Cardiac septum (tissue), 1 donor: ENCODE measurements around the gene GFRA4. TPM values are rescaled to one million over a fixed set of nuclear protein-coding genes. Genes with fewer than 3 reads are reported as not detected.

Experiments used
- DNase-seq: peaks from one replicate; pipeline ENCODE4 v3.0.0-alpha.2; 2020; ENCODE audit warnings: low spot score
- intact Hi-C: fragments of 100-400 bp; cut with DNase I; formaldehyde crosslinking; loops from one replicate; pipeline ENCODE4 v1.14.0; 2022
- total RNA-seq: library from RNA; stranded (reverse); fragmentation: NEBNext Ultra II Directional; extraction: Animal tissue kit (Norgen Biotek cat#: 25700); gene quantifications from one replicate; pipeline ENCODE4 v1.2.1, GENCODE V29; 2021
- donor health status: DM: no; HTN: no; CAD: no.

GFRA4 gene
- total RNA-seq, 1 donor from 2014 or later = not detected

- intact Hi-C loops = no loop called here
- DNase-seq = no peak
These were observed 33.8 kb upstream of the GFRA4 start for GRCh38 chr20:3696745-3697587.

GRCh38 chr20:3696200-3696599 lies 33.0 kb upstream of the GFRA4 start:
- intact Hi-C loops = no loop called here
- DNase-seq = no peak

- DNase-seq = no peak
- intact Hi-C loops = no loop called here
These were observed 31.7 kb upstream of the GFRA4 start for GRCh38 chr20:3694864-3695263.

- DNase-seq = no peak
- intact Hi-C loops = no loop called here
These were observed 30.2 kb upstream of the GFRA4 start for GRCh38 chr20:3693376-3693775.

- intact Hi-C loops = no loop called here
- no peak for DNase-seq
These were observed 29.6 kb upstream of the GFRA4 start for GRCh38 chr20:3692706-3693294.

GRCh38 chr20:3691897-3692296 lies 28.7 kb upstream of the GFRA4 start:
- intact Hi-C loops = no loop called here
- DNase-seq = no peak

DNA sequence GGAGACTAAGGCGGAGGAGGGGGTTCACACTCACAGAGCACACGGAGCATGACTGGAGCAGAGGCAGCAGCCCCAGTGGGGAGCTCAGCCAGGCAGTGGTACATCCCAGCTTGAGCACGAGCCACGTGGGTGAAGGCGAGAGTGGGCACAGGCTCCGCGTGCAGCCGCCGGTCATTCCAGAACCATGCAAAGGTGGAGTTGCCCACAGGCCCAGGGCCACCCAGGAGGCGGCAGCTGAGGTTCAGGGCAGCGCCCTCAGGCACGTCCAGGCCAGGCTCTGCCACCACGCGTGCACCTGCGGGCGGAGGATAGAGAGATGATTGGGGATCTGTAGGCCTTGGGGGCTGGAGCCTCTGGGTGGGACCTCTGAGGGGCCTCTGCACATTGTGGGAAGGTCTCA lies 28.1 kb upstream of the GFRA4 start:
- DNase-seq = no peak
- intact Hi-C loops = no loop called here

DNA sequence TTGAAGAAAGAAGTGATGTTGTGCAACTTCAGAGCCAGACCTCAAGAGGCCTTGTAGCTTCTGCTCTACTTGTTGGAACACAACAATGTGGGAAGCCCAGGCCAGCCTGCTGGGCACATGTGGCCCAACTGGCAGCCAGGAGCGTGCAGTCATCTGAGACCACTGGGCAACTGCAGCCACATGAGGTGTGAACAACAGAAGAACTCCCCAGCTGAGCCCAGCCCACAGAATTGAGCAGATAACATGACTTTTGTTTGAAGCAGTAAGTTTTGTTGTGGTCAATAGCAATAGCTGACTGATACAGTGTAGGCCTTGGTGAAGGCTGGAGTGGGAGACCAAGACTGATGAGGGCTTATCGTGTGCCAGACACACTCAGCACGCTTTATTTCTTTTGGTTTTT lies 27.2 kb upstream of the GFRA4 start:
- no peak for DNase-seq
- intact Hi-C loops = no loop called here

DNA sequence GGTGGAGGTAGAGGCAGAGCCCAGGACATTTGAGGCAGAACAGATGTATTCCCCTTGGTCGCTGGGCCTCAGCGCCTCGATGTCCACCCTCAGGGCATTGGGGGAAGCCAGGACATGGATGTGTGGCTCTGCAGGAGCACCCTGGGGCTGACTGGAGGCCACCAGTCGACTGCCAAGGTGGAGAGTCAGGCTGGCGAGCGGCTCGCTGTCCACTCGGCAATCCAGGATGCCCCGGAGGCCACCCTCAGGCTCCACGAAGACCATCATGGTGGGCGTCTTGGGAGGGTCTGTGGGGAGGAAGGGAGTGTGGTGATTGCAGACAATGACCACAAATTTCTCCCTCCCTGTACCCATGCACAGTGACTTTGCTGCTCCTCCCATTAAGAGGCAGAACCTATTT lies 26.8 kb upstream of the GFRA4 start:
- DNase-seq = no peak
- intact Hi-C loops = no loop called here

DNA sequence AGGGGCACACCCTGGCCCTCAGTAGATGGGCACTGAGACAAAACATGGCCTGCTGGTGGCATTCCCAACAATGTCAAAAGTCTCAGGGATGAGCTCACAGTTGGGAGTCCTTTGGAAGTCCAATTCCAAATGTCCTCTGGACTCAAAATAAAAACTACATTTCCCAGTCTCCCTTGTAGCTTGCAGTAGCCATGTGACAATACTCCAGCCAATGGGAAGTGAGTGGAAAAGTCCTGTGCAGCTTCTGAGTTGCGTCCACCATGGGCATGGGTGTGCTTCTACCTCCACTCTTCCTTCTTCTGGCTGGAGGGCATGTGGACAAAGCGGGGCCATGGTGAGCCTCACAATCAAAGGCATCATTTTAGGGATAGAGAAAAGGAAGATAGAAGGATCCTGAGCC lies 24.5 kb upstream of the GFRA4 start:
- DNase-seq = no peak
- intact Hi-C loops = no loop called here

- intact Hi-C loops = no loop called here
- no peak for DNase-seq
These were observed 23.7 kb upstream of the GFRA4 start for GRCh38 chr20:3686867-3687321.

GRCh38 chr20:3686421-3686820 lies 23.2 kb upstream of the GFRA4 start:
- intact Hi-C loops = no loop called here
- DNase-seq = no peak

- DNase-seq = no peak
- intact Hi-C loops = no loop called here
These were observed 22.1 kb upstream of the GFRA4 start for GRCh38 chr20:3685341-3685740.

DNA sequence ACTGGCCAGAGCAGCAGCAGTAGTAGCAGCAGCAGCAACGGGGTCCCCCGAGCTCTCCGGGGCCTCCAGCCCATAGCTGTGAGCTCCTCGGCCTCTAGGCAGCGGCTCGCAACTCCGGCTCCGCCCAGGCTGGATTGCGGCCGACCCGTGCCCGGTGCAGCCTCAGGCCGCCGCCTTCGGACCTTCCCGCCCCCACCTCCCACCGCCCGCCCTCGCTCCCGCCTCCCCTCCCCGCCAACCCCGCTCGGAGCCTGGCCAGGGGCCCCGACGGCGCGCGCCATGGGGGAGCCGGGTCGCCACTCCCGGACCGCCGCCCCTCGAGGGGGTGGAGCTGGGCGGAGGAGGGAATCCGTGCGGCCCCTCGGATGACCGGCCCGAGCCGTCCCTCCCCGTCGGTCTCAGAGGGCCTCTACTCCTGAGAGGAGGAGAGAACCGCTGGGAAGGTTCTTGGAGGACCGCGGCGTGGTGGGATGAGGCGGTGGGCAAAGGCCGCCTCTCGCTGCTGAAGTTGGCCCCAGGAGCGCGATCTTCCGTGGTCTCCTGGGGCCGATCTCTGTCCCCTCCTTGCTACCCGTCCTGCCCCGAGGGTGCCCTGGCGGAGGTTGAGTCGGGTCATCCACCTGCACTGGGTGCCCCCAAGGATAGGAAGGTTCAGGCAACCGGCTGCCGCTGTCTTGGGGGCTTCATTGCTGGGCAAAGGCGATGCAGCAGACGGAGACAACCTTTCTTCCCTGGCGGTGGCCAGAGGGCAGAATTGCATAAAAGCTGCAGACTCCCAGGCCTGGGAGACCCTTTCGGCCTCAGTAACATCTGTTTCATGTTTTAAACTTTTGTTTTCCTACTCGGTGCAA lies 19.0 kb upstream of the GFRA4 start, which contains the start of gene ADAM33:
TSS of gene ADAM33 (minus strand) at position 80 of the 851 bp plus-strand sequence. CDS start at position 74, 6 bp downstream.
- intact Hi-C loops = no loop called here
- DNase-seq = no peak

- intact Hi-C loops = no loop called here
These were observed 18.2 kb upstream of the GFRA4 start for GRCh38 chr20:3681352-3681930.

GRCh38 chr20:3680701-3681351 lies 17.6 kb upstream of the GFRA4 start:
- DNase-seq = no peak
- intact Hi-C loops = no loop called here

More at GRCh38 chr20:3681352-3681930, 18.2 kb upstream of the GFRA4 start:
- DNase-seq = no peak

- DNase-seq = no peak
- intact Hi-C loops = loop anchor here (5.0 to 10.0 kb wide), 3 partner anchors 87 to 407 kb away; partner anchors contain the start of genes ADISSP and MAVS
These were observed 16.8 kb upstream of the GFRA4 start for GRCh38 chr20:3679749-3680700.
